SK-N-SH (cell line): Measurements from ENCODE around the gene FMN1. TPM values are rescaled to one million over a fixed set of nuclear protein-coding genes. Genes with fewer than 3 reads are reported as not detected.

Experiments
- CTCF ChIA-PET: fragments of 300-600, 350-600 bp; formaldehyde crosslinking; extraction: SDS; loops from one replicate; lab custom pipeline; 2021; lab: Yijun Ruan, JAX
- POLR2A ChIA-PET: fragments of 350-600 bp; sonication (Branson Sonifier 250); formaldehyde crosslinking; extraction: SDS; loops from one replicate; lab custom pipeline; 2020; ENCODE audit warnings: antibody characterized with exemption, inconsistent platforms; lab: Yijun Ruan, JAX
- DNase-seq: peaks from one replicate; pipeline ENCODE4 v3.0.0; 2012
- H2AFZ ChIP-seq: fragments of 200-600 bp; sonication (generic); 2 replicates; pipeline ENCODE4 v1.8.1; 2016; ENCODE audit warnings: antibody characterized with exemption, mild to moderate bottlenecking, low read depth
- H3F3A ChIP-seq: fragments of 200-600 bp; sonication (generic); replicated peaks from 2 replicates; pipeline ENCODE3; 2016; ENCODE audit warnings: antibody characterized with exemption, mild to moderate bottlenecking; ENCODE audit not compliant: insufficient read depth
- H3K27ac ChIP-seq, 2 experiments: fragments of 200-500 bp in 1 of 2; fragments of 200-600 bp in 1 of 2; sonication (Bioruptor generic) in 1 of 2; sonication (generic), shearing (Covaris generic) in 1 of 2; 2 replicates each; pipeline versions ENCODE4 v1.5.1 to v1.6.1; 2014 to 2016; ENCODE audit warnings: low read depth in 2 of 2, inconsistent platforms in 1 of 2, low read length in 1 of 2, mild to moderate bottlenecking in 1 of 2, mixed read lengths in 1 of 2
- H3K27me3 ChIP-seq: fragments of 200-600 bp; sonication (generic), shearing (Covaris generic); 2 replicates; pipeline ENCODE4 v1.6.1; 2016; ENCODE audit warnings: mixed run types; ENCODE audit not compliant: insufficient read depth
- H3K36me3 ChIP-seq, 2 experiments: fragments of 200-500 bp in 1 of 2; fragments of 200-600 bp in 1 of 2; sonication (Bioruptor generic) in 1 of 2; sonication (generic) in 1 of 2; replicated peaks in 1 of 2; 2 replicates each; pipeline versions ENCODE3 to v1.5.1; 2014 to 2016; ENCODE audit warnings: low read length in 1 of 2, mild to moderate bottlenecking in 1 of 2; ENCODE audit not compliant: insufficient read depth in 2 of 2, control insufficient read depth in 1 of 2
- H3K4me1 ChIP-seq, 2 experiments: fragments of 200-500 bp in 1 of 2; fragments of 200-600 bp in 1 of 2; sonication (Bioruptor generic) in 1 of 2; sonication (generic), shearing (Covaris generic) in 1 of 2; 2 replicates each; pipeline versions ENCODE4 v1.5.1 to v1.6.1; 2014 to 2016; ENCODE audit warnings: low read depth in 1 of 2, low read length in 1 of 2, mixed run types in 1 of 2; ENCODE audit not compliant: insufficient read depth in 2 of 2, control insufficient read depth in 1 of 2
- H3K4me2 ChIP-seq: fragments of 200-600 bp; sonication (generic), shearing (Covaris generic); 2 replicates; pipeline ENCODE4 v1.6.1; 2017; ENCODE audit warnings: mixed run types
- H3K4me3 ChIP-seq, 2 experiments: fragments of 200-500 bp in 1 of 2; fragments of 200-600 bp in 1 of 2; sonication (Bioruptor generic) in 1 of 2; sonication (generic), shearing (Covaris generic) in 1 of 2; 2 replicates each; pipeline versions ENCODE4 v1.5.1 to v1.8.1; 2014 to 2016; ENCODE audit warnings: low read depth in 2 of 2, inconsistent platforms in 1 of 2, low read length in 1 of 2, mild to moderate bottlenecking in 1 of 2, mixed read lengths in 1 of 2, moderate library complexity in 1 of 2
- H3K79me2 ChIP-seq: fragments of 200-600 bp; sonication (generic); 2 replicates; pipeline ENCODE4 v1.8.1; 2017; ENCODE audit warnings: mild to moderate bottlenecking; ENCODE audit not compliant: insufficient read depth
- H3K9ac ChIP-seq: fragments of 200-600 bp; sonication (generic); 2 replicates; pipeline ENCODE4 v1.6.1; 2017; ENCODE audit warnings: mixed run types
- H3K9me2 ChIP-seq: fragments of 200-600 bp; sonication (generic); 2 replicates; pipeline ENCODE4 v1.6.1; 2017; ENCODE audit warnings: mixed run types
- H3K9me3 ChIP-seq: fragments of 200-600 bp; sonication (generic); 2 replicates; pipeline ENCODE4 v1.6.1; 2017; ENCODE audit warnings: mixed run types, mild to moderate bottlenecking, moderate library complexity
- H4K20me1 ChIP-seq: fragments of 200-600 bp; sonication (generic); 2 replicates; pipeline ENCODE4 v1.6.1; 2017; ENCODE audit warnings: mild to moderate bottlenecking, mixed run types; ENCODE audit not compliant: insufficient read depth
- FOSL2 ChIP-seq: IDR thresholded peaks from 2 replicates; pipeline ENCODE4 v1.4.0; 2012; ENCODE audit warnings: low read depth, mild to moderate bottlenecking, moderate library complexity, borderline replicate concordance
- FOXM1 ChIP-seq: IDR thresholded peaks from 2 replicates; pipeline ENCODE4 v1.4.0; 2012; ENCODE audit warnings: low read depth, mild to moderate bottlenecking
- POLR2AphosphoS5 ChIP-seq: IDR thresholded peaks from 2 replicates; pipeline ENCODE4 v1.6.1; 2012; ENCODE audit warnings: low read depth, low read length
- RAD21 ChIP-seq: IDR thresholded peaks from 2 replicates; pipeline ENCODE4 v1.6.1; 2012; ENCODE audit warnings: mild to moderate bottlenecking, low read length
- RFX5 ChIP-seq: IDR thresholded peaks from 2 replicates; pipeline ENCODE4 v1.6.1; 2012; ENCODE audit warnings: mild to moderate bottlenecking, improper control_type of control experiment, low read length
- RXRA ChIP-seq: IDR thresholded peaks from 2 replicates; pipeline ENCODE4 v1.4.0; 2012; ENCODE audit warnings: low read depth, mild to moderate bottlenecking, borderline replicate concordance
- SIN3A ChIP-seq: IDR thresholded peaks from 2 replicates; pipeline ENCODE4 v1.6.1; 2012; ENCODE audit warnings: low read depth, mild to moderate bottlenecking, low read length, moderate library complexity, borderline replicate concordance
- TCF12 ChIP-seq: IDR thresholded peaks from 2 replicates; pipeline ENCODE4 v1.4.0; 2012
- TEAD4 ChIP-seq: IDR thresholded peaks from 2 replicates; pipeline ENCODE4 v1.4.0; 2012; ENCODE audit warnings: mild to moderate bottlenecking, borderline replicate concordance; ENCODE audit not compliant: insufficient read depth
- WGBS: methylation state at CpG from one replicate; pipeline ENCODE4 v1.1.6; 2017; ENCODE audit warnings: low lambda C conversion rate; 5-methylcytosine and 5-hydroxymethylcytosine counted together
- polyA plus RNA-seq, 3 experiments: library from polyadenylated mRNA; depleted of rRNA; stranded (reverse); fragments of >200 nt; gene quantifications; 2 replicates each; pipeline ENCODE4 v1.2.3, GENCODE V29; 2012
- TF ChIP-seq, protein P1 (sequence below): IDR thresholded peaks from 2 replicates; pipeline ENCODE4 v1.4.0; 2012; ENCODE audit warnings: low read depth, borderline replicate concordance
- TF ChIP-seq, protein P2 (sequence below): fragments of 150-350 bp; IDR thresholded peaks from 2 replicates; pipeline ENCODE4 v1.6.1; 2016; ENCODE audit warnings: mild to moderate bottlenecking, low read depth, low read length
- TF ChIP-seq, protein P3 (sequence below): IDR thresholded peaks from 2 replicates; pipeline ENCODE4 v1.4.0; 2012; ENCODE audit warnings: low read depth, borderline replicate concordance
- TF ChIP-seq, protein P4 (sequence below): IDR thresholded peaks from 2 replicates; pipeline ENCODE4 v1.6.1; 2012; ENCODE audit warnings: mild to moderate bottlenecking, low read depth, low read length, moderate library complexity

The FMN1 gene
- polyA plus RNA-seq, 1 of the 3 experiments (the other 2 are of a cell fraction), result 9.1 TPM

DNA sequence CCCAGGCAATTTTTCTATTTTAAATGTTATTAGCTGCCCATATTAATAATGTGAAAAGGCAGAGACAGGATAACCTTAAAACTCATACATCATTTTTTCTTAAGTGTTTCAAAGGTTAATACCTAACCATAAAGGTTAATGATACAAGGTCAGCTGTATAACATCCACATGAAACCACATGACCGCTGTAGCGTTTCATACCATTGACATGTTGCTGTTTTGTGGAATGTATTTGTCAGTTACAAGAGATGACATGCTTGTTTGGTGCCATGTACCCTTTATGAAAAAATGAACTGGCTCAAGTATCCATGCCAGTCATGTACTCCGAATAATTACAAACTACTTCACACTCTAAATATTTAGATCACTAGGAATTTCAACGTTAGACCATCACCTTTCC, 207.4 kb downstream of the FMN1 start:
- H3K9me2 ChIP-seq, result no peaks in the 10 kb centered on the region
- no peak overlapping the region for H2AFZ ChIP-seq
- no peak overlapping the region for H3K9ac ChIP-seq
- H3K9me3 ChIP-seq, result no peaks in the 10 kb centered on the region
- DNase-seq, result no peak
- WGBS, result 95% methylated on average over 4 of the region's 4 CpGs
- H3K27ac ChIP-seq, result no peak overlapping the region
- peaks cover 2 to 34% of the 10 kb centered on the region in 2 experiments for H3K36me3 ChIP-seq
- ChIA-PET CTCF (interaction anchor here (0.9 to 2.4 kb wide), 2 partner anchors 35 to 325 kb away, joined by 4 to 7 read pairs; no protein-coding TSS in a partner anchor), POLR2A (no interaction called here)
- peaks cover 39% of the 10 kb centered on the region for H3F3A ChIP-seq
- H3K4me2 ChIP-seq, result no peak overlapping the region
- peaks cover 7% of the 10 kb centered on the region; the same call in 1 of the 2 replicates for H4K20me1 ChIP-seq
- TF ChIP-seq, protein P1, sequence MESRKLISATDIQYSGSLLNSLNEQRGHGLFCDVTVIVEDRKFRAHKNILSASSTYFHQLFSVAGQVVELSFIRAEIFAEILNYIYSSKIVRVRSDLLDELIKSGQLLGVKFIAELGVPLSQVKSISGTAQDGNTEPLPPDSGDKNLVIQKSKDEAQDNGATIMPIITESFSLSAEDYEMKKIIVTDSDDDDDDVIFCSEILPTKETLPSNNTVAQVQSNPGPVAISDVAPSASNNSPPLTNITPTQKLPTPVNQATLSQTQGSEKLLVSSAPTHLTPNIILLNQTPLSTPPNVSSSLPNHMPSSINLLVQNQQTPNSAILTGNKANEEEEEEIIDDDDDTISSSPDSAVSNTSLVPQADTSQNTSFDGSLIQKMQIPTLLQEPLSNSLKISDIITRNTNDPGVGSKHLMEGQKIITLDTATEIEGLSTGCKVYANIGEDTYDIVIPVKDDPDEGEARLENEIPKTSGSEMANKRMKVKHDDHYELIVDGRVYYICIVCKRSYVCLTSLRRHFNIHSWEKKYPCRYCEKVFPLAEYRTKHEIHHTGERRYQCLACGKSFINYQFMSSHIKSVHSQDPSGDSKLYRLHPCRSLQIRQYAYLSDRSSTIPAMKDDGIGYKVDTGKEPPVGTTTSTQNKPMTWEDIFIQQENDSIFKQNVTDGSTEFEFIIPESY, result no peak
- H3K4me3 ChIP-seq, result no peak overlapping the region
- no peaks in the 10 kb centered on the region for H3K27me3 ChIP-seq
- H3K4me1 ChIP-seq, result no peaks in the 10 kb centered on the region; a peak in 1 of 4 replicates
- peaks cover 96% of the 10 kb centered on the region for H3K79me2 ChIP-seq

DNA sequence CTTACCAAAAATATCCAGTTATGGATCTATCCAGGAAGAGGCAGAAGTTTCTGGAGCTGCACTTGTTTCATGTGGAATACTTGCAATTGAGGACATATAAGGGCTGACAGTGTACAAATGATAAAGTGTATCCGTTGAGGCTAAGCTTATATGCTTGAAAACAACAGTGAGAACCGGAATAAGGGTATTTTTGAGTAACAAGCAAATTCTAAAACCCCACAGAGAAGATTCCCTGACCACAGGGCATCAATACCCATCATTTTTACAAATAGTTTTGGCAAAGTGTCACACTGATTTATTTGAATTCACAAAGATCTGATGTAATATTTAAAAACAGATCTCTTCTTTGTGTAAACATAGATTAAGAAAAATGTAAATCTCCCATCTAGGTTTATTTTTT, 208.4 kb downstream of the FMN1 start:
- Histone ChIP-seq H2AFZ (no peak overlapping the region), H3K9me2 (no peaks in the 10 kb centered on the region), H3K4me1 (no peaks in the 10 kb centered on the region; a peak in 2 of 4 replicates), H3K27ac (no peak overlapping the region), H3K4me2 (no peak overlapping the region), H3K36me3 (peaks cover 0 to 26% of the 10 kb centered on the region in 2 experiments), H3K9me3 (no peaks in the 10 kb centered on the region), H3F3A (peaks cover 46% of the 10 kb centered on the region), H3K4me3 (no peak overlapping the region), H4K20me1 (peaks cover 7% of the 10 kb centered on the region; the same call in 1 of the 2 replicates), H3K9ac (no peak overlapping the region), H3K27me3 (no peaks in the 10 kb centered on the region), H3K79me2 (peaks cover 94% of the 10 kb centered on the region)
- TF ChIP-seq POLR2AphosphoS5, result no peak
- no peak for TF ChIP-seq TEAD4
- TF ChIP-seq RFX5, result no peak
- TF ChIP-seq RXRA, result no peak
- TF ChIP-seq RAD21, result no peak
- TF ChIP-seq, protein P2, sequence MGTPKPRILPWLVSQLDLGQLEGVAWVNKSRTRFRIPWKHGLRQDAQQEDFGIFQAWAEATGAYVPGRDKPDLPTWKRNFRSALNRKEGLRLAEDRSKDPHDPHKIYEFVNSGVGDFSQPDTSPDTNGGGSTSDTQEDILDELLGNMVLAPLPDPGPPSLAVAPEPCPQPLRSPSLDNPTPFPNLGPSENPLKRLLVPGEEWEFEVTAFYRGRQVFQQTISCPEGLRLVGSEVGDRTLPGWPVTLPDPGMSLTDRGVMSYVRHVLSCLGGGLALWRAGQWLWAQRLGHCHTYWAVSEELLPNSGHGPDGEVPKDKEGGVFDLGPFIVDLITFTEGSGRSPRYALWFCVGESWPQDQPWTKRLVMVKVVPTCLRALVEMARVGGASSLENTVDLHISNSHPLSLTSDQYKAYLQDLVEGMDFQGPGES, result no peak
- no peak for TF ChIP-seq FOSL2
- no peak for TF ChIP-seq FOXM1
- TF ChIP-seq, protein P1, result no peak
- TF ChIP-seq SIN3A, result no peak
- no peak for TF ChIP-seq TCF12
- TF ChIP-seq, protein P3, sequence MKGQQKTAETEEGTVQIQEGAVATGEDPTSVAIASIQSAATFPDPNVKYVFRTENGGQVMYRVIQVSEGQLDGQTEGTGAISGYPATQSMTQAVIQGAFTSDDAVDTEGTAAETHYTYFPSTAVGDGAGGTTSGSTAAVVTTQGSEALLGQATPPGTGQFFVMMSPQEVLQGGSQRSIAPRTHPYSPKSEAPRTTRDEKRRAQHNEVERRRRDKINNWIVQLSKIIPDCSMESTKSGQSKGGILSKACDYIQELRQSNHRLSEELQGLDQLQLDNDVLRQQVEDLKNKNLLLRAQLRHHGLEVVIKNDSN, result no peak
- TF ChIP-seq, protein P4, sequence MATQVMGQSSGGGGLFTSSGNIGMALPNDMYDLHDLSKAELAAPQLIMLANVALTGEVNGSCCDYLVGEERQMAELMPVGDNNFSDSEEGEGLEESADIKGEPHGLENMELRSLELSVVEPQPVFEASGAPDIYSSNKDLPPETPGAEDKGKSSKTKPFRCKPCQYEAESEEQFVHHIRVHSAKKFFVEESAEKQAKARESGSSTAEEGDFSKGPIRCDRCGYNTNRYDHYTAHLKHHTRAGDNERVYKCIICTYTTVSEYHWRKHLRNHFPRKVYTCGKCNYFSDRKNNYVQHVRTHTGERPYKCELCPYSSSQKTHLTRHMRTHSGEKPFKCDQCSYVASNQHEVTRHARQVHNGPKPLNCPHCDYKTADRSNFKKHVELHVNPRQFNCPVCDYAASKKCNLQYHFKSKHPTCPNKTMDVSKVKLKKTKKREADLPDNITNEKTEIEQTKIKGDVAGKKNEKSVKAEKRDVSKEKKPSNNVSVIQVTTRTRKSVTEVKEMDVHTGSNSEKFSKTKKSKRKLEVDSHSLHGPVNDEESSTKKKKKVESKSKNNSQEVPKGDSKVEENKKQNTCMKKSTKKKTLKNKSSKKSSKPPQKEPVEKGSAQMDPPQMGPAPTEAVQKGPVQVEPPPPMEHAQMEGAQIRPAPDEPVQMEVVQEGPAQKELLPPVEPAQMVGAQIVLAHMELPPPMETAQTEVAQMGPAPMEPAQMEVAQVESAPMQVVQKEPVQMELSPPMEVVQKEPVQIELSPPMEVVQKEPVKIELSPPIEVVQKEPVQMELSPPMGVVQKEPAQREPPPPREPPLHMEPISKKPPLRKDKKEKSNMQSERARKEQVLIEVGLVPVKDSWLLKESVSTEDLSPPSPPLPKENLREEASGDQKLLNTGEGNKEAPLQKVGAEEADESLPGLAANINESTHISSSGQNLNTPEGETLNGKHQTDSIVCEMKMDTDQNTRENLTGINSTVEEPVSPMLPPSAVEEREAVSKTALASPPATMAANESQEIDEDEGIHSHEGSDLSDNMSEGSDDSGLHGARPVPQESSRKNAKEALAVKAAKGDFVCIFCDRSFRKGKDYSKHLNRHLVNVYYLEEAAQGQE, result no peak
- ChIA-PET POLR2A (no interaction called here), CTCF (interaction anchor here (1.0 to 2.4 kb wide), 3 partner anchors 142 to 324 kb away, joined by 5 to 7 read pairs (median 5); no protein-coding TSS in a partner anchor)
- DNase-seq, result no peak
- WGBS, result 91% methylated on average over 2 of the region's 2 CpGs
